D721Med (cell line): Measurements from ENCODE around the gene SIX2.

Experiments
- DNase-seq: peaks from one replicate; pipeline ENCODE4 v3.0.0; 2011; ENCODE audit warnings: low spot score; ENCODE audit not compliant: insufficient read length
- FAIRE-seq: peaks from 2 replicates; lab custom pipeline; 2011; peaks lifted over from hg19 to GRCh38; lab: Jason Lieb, UNC
- CTCF ChIP-seq: IDR thresholded peaks from 2 replicates; pipeline ENCODE4 v1.5.1; 2012; ENCODE audit warnings: mild to moderate bottlenecking, control low read depth; ENCODE audit not compliant: insufficient read depth; ENCODE audit errors: missing control alignments

Gene SIX2

GRCh38 chr2:45033302-45033701 is 24.1 kb upstream of the SIX2 start:
- TF ChIP-seq CTCF: no peak
- FAIRE-seq (no peak), DNase-seq (no peak)

- no peak for DNase-seq
- no peak for TF ChIP-seq CTCF
- FAIRE-seq: no peak
Measured at GRCh38 chr2:45031028-45031427, 21.8 kb upstream of the SIX2 start.

- no peak for FAIRE-seq
Measured at GRCh38 chr2:45030553-45030952, 21.3 kb upstream of the SIX2 start.

GRCh38 chr2:45029215-45029614 is 20.0 kb upstream of the SIX2 start:
- no peak for TF ChIP-seq CTCF
- FAIRE-seq (no peak), DNase-seq (no peak)

More at GRCh38 chr2:45030553-45030952, 21.3 kb upstream of the SIX2 start:
- no peak for TF ChIP-seq CTCF
- no peak for DNase-seq

GRCh38 chr2:45028276-45028675 is 19.0 kb upstream of the SIX2 start:
- DNase-seq (no peak), FAIRE-seq (no peak)

GRCh38 chr2:45026924-45027450 is 17.7 kb upstream of the SIX2 start:
- no peak for DNase-seq
- no peak for FAIRE-seq
- TF ChIP-seq CTCF: no peak

More at GRCh38 chr2:45028276-45028675, 19.0 kb upstream of the SIX2 start:
- no peak for TF ChIP-seq CTCF

GRCh38 chr2:45024600-45025291 is 15.5 kb upstream of the SIX2 start:
- DNase-seq (no peak), FAIRE-seq (no peak)
- peak; percentile 14 for TF ChIP-seq CTCF
